Adrenal gland (tissue), 5 donors: ENCODE measurements around the gene SSC5D.

ENCODE experiments used
- POLR2A ChIP-seq, 2 donors: fragments of 450-650 bp; IDR thresholded peaks; one replicate each; pipeline ENCODE4 v1.6.1; 2017; ENCODE audit warnings: antibody characterized with exemption in 2 of 2, mild to moderate bottlenecking in 2 of 2, moderate library complexity in 1 of 2
- TF ChIP-seq, protein P1 (sequence below), 6 experiments: fragments of 450-650 bp in 4 of 6; fragments of 200-600 bp in 2 of 6; sonication (generic) in 1 of 6; IDR thresholded peaks; 1 replicate in 5 of 6; 2 replicates in 1 of 6; pipeline versions ENCODE4 v1.5.1 to v1.8.0; 2016 to 2021; ENCODE audit warnings: antibody characterized with exemption in 6 of 6, mild to moderate bottlenecking in 2 of 6, moderate library complexity in 1 of 6
- donor health status: DM: no; HTN: no; CAD: no.

DNA sequence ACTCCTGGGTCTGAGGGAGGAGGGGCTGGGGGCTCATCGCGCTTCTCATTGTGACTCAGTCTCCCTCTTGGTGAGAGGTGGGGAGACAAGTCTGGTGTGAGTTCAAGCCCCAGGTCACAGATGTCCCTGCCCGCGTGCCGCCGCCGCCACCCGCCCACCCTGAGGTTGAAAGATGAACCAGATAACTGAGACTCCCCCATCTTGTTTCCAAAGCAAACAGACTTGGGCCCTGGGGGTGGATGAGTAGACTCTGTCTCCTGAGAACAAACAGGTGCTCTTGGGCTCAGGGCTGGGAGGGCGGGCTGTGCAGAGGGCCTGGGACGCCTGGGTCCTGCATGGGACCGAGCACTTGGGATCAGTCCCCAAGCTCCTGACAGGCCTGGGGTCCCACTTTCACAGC lies 48.1 kb downstream of the SSC5D start:
- TF ChIP-seq, protein P1, sequence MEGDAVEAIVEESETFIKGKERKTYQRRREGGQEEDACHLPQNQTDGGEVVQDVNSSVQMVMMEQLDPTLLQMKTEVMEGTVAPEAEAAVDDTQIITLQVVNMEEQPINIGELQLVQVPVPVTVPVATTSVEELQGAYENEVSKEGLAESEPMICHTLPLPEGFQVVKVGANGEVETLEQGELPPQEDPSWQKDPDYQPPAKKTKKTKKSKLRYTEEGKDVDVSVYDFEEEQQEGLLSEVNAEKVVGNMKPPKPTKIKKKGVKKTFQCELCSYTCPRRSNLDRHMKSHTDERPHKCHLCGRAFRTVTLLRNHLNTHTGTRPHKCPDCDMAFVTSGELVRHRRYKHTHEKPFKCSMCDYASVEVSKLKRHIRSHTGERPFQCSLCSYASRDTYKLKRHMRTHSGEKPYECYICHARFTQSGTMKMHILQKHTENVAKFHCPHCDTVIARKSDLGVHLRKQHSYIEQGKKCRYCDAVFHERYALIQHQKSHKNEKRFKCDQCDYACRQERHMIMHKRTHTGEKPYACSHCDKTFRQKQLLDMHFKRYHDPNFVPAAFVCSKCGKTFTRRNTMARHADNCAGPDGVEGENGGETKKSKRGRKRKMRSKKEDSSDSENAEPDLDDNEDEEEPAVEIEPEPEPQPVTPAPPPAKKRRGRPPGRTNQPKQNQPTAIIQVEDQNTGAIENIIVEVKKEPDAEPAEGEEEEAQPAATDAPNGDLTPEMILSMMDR (IDR thresholded peaks at IDR 0.05): no peak
- no peak for TF ChIP-seq POLR2A (IDR thresholded peaks at IDR 0.05)
